Measurements from ENCODE around the gene C13orf46.

DNA sequence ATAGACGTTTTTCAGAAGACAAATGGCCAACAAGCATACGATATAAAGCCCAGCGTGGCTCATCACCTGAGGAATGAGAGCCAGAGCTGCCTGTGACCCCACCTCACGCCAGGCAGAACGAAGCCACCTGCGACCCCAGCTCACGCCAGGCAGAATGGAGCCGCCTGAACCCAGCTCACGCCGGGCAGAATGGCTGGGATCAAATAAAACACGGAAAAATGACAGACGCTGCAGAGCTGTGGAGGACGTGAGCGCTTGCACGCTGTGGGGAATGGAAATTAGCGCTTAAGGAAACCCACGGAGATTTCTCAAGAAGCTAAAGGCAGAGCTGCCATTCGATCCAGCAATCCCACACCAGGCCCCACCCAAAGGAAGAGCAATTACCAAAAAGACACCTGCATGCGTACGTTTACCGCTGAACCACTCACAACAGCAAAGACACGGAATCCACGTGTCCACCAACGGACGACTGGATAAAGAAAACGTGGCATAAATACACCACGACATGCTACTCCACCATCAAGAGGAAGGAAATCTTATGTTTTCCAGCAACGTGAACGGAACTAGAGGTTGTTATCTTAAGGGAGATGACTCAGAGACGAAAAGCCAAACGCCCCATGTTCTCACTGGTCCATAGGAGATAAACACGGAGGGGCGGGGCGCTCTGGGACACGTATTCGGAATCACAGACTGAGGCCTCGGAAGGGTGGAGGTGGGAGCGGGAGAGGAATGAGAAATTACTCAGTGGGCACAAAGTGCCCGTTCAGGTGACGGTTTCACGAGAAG is 30.7 kb upstream of the C13orf46 start:
- TF ChIP-seq POLR2A (IDR thresholded peaks at IDR 0.05), result no peak
- TF ChIP-seq, protein P1, sequence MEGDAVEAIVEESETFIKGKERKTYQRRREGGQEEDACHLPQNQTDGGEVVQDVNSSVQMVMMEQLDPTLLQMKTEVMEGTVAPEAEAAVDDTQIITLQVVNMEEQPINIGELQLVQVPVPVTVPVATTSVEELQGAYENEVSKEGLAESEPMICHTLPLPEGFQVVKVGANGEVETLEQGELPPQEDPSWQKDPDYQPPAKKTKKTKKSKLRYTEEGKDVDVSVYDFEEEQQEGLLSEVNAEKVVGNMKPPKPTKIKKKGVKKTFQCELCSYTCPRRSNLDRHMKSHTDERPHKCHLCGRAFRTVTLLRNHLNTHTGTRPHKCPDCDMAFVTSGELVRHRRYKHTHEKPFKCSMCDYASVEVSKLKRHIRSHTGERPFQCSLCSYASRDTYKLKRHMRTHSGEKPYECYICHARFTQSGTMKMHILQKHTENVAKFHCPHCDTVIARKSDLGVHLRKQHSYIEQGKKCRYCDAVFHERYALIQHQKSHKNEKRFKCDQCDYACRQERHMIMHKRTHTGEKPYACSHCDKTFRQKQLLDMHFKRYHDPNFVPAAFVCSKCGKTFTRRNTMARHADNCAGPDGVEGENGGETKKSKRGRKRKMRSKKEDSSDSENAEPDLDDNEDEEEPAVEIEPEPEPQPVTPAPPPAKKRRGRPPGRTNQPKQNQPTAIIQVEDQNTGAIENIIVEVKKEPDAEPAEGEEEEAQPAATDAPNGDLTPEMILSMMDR (IDR thresholded peaks at IDR 0.05), result no peak

Measured in body of pancreas (tissue), 4 donors.